ENCODE data around the gene MECP2.

GRCh38 chrX:154138857-154139256, 41.3 kb upstream of the MECP2 start:
- TF ChIP-seq CTCF (IDR thresholded peaks at IDR 0.05) = no peak
- no peak for TF ChIP-seq EZH2 (IDR thresholded peaks at IDR 0.05; ENCODE audit: borderline replicate concordance, insufficient read depth, low read depth, low read length, poor library complexity, severe bottlenecking)

All from B cell (primary cell).